Measurements from ENCODE around the gene TNPO3.
"Not testable (repeated sequence)": the region's sequence is repeated elsewhere in the genome, so short reads cannot be mapped to it uniquely, and the experiment has no call there.

The TNPO3 gene

GRCh38 chr7:129053938-129054437 lies 923 bp downstream of the TNPO3 start:
- no peak for TF ChIP-seq CTCF (IDR thresholded peaks at IDR 0.05; ENCODE audit: low read depth, low read length, missing control alignments)
- no peak for DNase-seq (ENCODE audit: low read depth)
- peak overlapping the region; percentile 90 for H3K4me3 ChIP-seq (ENCODE audit: low read depth, low read length)

GRCh38 chr7:129052441-129052840 lies 2.5 kb downstream of the TNPO3 start:
- no peak for TF ChIP-seq CTCF (IDR thresholded peaks at IDR 0.05; ENCODE audit: low read depth, low read length, missing control alignments)
- peak overlapping the region; percentile 90; the same call in 1 of the 2 replicates for H3K4me3 ChIP-seq (ENCODE audit: low read depth, low read length)
- DNase-seq (ENCODE audit: low read depth): no peak

GRCh38 chr7:129051459-129051858 lies 3.5 kb downstream of the TNPO3 start:
- DNase-seq (ENCODE audit: low read depth): not testable (repeated sequence)

GRCh38 chr7:129047761-129048160 lies 7.2 kb downstream of the TNPO3 start:
- TF ChIP-seq CTCF (IDR thresholded peaks at IDR 0.05; ENCODE audit: low read depth, low read length, missing control alignments): no peak

More at GRCh38 chr7:129051459-129051858, 3.5 kb downstream of the TNPO3 start:
- not testable (repeated sequence) for H3K4me3 ChIP-seq (ENCODE audit: low read depth, low read length)

GRCh38 chr7:129045682-129046081 lies 9.2 kb downstream of the TNPO3 start:
- TF ChIP-seq CTCF (IDR thresholded peaks at IDR 0.05; ENCODE audit: low read depth, low read length, missing control alignments): no peak
- DNase-seq (ENCODE audit: low read depth): no peak
- H3K4me3 ChIP-seq (ENCODE audit: low read depth, low read length): no peak overlapping the region

More at GRCh38 chr7:129047761-129048160, 7.2 kb downstream of the TNPO3 start:
- no peak overlapping the region for H3K4me3 ChIP-seq (ENCODE audit: low read depth, low read length)
- no peak for DNase-seq (ENCODE audit: low read depth)

DNA sequence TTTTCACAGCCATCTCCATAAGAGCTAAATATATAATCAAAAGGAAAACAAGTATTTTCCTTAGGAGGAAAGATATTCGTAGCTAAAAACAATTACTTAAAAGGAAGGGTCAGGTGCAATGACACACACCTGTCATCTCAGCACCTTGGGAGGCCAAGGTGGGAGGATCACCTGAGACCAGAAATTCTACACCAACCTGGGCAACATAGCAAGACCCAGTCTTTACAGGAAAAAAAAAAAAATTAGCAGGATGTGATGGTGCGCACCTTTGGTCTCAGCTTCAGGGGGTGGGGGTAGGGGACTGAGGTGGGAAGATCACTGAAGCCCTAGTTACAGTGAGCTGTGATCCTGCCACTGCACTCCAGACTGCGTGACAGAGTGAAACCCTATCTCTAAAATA lies 11.9 kb downstream of the TNPO3 start:
- TF ChIP-seq CTCF (IDR thresholded peaks at IDR 0.05; ENCODE audit: low read depth, low read length, missing control alignments): no peak
- no peak for DNase-seq (ENCODE audit: low read depth)
- H3K4me3 ChIP-seq (ENCODE audit: low read depth, low read length): no peak overlapping the region

DNA sequence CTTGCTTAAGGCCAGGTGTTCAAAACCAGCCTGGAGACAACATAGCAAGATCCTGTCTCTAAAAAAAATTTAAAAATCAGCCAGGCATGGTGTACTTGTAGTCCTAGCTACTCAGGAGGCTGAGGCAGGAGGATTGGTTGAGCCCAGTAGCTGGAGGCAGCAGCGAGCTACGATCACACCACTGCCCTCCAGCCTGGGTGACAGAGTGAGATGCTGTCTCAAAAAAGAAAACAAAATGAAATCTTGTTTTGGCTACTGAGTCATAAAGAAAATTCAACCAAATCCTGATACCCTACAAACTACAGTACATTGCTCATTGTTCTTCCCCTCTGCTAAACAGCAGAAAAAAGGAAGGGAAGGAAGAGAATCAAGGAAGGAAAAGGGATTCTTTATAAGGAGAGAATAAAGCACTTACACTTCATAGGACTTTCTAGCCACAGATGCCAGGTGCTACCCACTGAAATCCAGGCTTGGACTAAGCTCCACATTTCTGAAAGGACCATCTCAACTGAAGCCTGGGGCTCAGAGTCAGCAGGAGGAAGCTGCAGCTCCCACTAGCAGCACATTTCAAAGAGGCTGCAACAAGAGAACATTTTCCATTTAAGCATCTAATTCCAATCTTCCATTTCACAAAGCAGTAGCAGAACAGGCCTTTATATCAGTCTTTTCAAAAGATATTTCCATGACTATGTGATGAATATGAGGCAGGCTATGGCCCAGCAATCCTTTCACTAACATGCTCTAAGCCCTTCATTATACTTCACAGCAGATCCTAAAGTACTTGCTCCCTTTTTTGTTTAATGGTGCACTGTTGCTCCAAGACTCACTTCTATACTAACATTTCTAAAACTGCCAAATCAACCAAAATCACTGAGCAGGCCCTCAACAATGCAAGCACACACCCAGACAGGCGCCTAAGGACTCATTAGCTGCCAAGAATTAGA lies 13.5 kb downstream of the TNPO3 start:
- TF ChIP-seq CTCF (IDR thresholded peaks at IDR 0.05; ENCODE audit: low read depth, low read length, missing control alignments): no peak
- H3K4me3 ChIP-seq (ENCODE audit: low read depth, low read length): no peak overlapping the region
- DNase-seq (ENCODE audit: low read depth): no peak

- DNase-seq (ENCODE audit: low read depth); H3K4me3 ChIP-seq (ENCODE audit: low read depth, low read length): not testable (repeated sequence)
These were observed 16.4 kb downstream of the TNPO3 start for GRCh38 chr7:129038468-129038867.
